Renal cortical epithelial cell (primary cell): ENCODE results near the gene GRIK4. TPM values are rescaled to one million over a fixed set of nuclear protein-coding genes. Genes with fewer than 3 reads are reported as not detected.
"Not testable (repeated sequence)": the region's sequence is repeated elsewhere in the genome, so short reads cannot be mapped to it uniquely, and the experiment has no call there.

Source experiments
- DNase-seq: peaks from one replicate; pipeline ENCODE4 v3.0.0-alpha.2; 2011; ENCODE audit warnings: low read depth
- total RNA-seq: library from RNA; depleted of rRNA; stranded (reverse); fragments of >200 nt; gene quantifications from 2 replicates; pipeline ENCODE4 v1.2.3, GENCODE V29; 2014

Gene GRIK4
- total RNA-seq, 1 donor from 2014 or later: under 0.01 TPM

DNA sequence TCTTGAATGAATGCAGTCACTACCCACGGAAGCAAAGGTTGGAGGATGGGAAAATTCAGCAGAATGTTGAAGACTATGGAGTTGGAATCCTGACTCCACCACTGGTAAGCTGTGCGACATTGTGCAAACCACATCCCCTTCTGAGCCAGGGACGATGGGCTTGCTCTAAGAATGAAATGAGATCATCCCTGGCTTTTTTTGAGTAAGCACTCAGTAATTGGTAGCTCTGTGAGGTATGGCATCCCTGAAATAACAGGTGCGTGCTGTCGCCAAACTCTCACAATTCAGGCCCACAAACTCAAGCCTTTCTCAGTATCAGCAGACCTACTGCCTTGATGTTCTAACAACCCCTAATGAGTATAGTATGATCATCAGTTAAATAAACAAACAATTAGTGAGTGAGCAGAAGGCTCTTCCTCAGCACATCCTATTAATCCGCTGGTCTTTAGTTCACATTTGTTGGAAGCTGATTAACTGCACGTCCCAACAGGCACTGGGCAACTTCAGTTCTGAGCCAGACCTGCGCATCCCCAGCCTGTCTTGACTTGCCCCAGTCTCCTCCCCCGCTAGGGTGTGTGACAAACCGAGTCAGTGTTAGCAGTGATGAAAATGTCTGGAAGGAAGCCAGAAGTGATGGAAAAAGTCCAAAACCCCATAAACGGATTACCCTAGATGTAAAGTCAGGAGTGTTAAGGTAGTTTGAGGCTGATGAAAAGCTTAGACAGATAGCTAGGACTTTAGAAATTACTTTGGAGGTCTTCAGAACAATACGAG lies 235.5 kb downstream of the GRIK4 start:
- no peak for DNase-seq

DNA sequence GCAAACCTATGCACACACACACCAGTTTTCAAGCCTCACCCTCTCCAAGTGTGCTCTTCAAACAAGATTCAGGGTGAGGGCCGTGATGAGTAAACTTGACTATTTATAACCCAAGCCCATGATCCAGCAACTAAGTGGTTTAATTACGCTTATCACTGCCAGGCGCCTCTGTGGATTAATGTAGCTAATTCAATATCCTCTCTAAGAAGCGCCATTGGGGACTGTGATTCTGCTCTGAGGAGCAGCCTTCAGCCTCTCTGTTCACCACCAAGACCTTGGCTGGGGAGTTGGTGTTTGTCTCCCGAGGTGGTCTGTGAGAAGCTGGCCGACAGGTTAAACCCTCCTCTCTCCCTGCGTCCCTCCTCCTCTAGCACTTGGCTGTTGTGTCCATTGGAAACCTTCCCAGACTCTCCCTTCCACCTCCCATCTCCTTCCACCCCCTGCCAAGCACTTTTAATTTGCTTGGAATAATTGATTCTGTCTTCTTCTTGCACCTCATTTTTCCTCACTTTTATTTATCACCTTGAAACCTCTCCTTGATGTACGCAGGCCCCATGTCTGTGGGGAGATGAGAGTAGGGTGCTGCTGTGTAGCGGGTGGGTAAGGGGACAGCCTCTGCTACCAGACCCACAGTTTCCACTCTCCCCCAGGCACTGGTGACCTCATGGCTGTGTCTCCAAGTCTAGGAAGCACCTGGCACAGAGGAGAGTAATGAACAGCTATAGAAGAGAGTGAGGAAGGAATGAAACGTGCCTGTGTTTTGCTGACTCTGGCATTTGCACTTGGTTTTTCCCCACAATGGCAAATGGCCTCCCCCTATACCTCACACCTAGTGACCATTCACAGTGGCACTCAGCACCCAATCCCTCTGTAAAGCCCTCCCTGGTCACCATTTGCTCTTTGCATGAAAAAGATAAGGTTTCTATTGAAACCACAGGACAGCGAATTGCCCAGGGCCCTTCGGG lies 236.6 kb downstream of the GRIK4 start:
- DNase-seq: no peak

DNA sequence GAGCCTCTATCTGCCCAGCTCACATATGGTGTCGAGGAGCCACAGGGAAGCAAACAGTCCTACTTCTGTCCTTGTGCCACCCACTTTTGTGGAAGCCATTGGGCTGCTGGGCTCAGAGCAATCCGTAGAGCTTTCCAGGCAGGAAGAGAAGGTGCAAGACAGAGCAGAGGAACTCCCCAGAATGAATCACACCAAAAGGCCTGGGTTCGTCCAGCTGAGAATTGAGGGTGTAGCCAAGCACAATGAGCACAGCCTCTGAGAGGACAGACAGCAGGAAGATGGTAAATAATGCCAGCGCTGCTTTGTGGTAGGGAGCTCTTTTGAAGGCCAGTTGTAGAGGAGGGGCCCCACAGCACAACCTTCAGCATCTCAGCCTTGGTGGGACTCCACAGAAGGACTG lies 237.8 kb downstream of the GRIK4 start:
- DNase-seq: no peak

DNA sequence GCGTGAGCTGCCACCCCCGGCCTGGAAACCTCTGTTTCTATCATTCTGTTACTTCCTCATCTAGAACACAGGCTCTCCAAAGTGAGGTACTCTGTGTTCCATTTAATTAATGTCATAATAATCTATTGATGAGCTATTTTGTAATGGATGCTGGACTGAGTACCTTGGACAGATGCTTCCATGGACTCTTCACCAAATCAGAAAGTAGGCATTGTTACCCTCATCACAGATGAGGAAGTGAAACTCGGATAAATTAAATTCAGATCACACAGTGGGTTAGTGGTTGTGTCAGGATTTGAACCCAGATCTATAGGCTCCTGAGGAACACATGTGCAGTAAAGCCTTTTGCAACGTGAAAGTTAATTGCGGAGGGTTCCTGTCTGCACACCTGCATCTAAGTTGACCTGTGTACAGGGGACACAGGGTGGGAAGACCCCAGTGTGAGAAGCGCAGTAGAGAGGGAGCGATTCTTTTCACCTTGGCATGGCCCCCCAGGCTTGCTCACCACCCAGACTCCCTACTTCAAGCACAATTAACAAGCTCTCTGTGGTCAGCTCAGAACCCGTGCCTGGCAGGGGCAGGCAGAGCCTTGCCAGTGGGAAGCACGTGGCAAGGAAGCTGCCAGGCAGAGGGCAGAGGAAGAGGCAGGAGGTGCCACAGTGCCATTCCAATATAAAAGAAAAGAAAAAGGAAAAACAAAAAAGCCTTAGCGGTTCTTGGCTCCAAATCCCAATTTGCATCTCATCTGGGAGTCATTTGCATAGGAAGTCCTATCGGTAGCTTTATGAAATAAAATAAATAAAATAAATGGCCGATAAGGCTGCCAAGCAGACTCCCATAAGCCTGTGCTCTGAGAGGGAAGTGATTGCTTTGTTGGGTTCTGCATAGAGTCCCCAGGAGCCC lies 239.3 kb downstream of the GRIK4 start:
- no peak for DNase-seq

DNA sequence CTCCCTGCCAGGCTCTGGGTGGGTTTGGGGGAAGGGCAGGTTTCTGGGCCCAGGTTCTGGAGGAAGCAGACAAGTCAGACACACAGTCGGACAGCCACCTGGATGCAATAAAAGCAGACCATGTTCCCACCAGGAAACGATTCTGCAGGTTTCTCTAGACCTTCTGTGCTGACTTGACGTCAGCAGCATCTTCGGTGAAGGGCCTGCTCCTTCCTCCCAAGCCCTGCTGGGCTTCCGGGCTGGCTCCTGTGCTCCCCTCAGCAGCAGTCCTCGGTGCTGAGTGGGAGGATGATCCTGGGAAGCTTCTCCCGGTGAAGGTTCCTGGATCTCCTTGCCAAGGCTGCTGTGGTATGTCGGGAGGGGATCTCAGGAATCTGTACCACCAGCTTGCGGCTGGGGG lies 240.0 kb downstream of the GRIK4 start:
- no peak for DNase-seq

DNA sequence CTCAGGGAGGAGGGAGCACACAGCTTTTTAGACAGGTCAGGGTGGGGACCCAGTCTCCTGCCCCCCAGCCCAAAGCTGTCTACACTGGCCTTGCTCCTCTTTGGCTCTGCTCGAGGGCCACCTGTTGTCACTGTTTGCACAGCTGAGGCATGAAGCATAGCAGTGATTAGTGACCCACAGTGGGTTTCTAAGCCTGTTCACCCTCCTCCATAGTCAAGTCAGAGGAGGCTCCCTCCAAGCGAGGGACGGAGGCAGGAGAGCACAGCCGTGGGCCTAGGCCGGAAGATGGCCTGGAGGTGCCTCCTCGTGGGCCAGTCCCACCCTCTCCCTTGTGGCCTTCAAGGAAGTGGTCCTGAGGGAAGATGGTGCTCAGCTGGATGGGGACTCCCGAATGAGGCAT lies 241.1 kb downstream of the GRIK4 start:
- no peak for DNase-seq

DNA sequence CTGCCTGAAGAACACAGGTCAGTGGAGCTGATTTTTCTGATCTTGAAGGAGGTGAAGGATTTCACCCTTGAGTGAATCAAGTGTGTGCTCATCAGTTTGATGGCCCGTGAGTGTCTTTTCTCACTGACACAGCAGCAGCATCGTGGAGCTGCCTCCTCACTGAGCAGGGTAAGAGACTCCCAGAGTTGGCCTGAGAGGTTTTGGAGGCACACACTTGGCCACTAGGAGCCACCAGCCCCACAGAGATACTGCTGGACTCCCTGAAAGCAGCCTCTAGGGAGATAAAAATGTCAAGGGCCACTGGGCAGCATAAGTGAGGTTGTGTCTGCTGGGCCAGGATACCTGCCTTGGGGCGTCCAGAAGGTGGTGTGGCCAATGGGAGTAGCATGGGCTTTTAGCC lies 245.4 kb downstream of the GRIK4 start:
- no peak for DNase-seq

DNA sequence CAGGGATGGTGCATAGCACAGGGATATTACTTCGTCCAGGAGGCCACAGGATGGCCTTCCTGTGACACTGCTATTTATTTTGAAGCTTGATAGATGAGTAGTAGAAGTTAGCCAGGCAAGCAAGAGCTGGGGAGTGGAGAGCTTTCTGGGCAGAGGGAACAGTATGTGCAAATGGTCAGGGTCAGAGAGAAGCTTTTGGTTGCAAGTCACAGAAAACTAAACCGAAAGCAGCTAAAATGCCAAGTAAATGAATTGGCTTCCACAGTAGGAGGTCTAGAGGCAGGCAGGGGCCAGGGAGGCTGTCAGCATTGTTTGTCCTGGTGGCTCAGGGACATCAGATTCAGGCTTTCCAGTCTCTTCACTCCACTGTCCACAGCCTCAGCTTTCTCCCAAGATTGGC lies 247.5 kb downstream of the GRIK4 start:
- no peak for DNase-seq

DNA sequence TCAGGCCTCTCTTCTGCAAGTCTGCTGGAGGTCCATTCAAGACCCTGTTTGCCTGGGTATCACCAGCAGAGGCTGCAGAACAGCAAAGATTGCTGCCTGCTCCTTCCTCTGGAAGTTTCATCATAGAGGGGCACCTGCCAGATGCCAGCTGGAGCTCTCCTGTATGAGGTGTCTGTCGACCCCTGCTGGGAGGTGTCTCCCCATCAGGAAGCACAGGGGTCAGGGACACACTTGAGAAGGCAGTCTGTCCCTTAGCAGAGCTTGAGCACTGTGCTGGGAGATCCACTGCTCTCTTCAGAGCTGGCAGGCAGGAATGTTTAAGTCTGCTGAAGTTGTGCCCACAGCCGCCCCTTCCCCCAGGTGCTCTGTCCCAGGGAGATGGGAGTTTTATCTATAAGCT lies 254.2 kb downstream of the GRIK4 start:
- not testable (repeated sequence) for DNase-seq

DNA sequence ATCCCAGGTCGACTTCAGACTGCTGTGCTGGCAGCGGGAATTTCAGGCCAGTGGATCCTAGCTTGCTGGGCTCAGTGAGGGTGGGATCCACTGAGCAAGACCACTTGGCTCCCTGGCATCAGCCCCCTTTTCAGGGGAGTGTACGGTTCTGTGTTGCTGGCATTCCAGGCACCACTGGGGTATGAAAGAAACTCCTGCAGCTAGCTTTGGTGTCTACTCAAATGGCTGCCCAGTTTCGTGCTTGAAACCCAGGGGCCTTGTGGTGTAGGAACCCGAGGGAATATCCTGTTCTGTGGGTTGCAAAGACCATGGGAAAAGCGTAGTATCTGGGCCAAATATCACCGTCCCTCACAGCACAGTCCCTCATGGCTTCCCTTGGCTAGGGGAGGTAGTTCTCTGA lies 254.8 kb downstream of the GRIK4 start:
- DNase-seq: no peak

DNA sequence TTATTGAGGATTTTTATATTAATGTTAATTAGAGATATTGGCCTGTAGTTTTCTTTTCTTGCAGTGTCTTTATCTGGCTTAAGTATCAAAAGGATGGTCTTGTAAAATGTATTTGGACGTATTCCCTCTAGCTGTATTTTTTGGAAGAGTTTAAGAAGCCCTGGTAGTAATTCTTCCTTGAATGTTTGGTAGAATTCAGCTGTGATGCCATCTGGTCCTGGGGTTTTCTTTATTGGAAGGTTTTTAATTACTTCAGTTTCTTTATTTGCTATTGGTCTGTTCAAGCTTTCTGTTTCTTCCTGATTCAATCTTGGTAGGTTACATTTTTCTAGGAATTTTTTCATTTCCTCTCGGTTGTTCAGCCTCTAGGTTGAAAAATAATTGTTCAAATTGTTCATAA lies 257.4 kb downstream of the GRIK4 start:
- DNase-seq: no peak

DNA sequence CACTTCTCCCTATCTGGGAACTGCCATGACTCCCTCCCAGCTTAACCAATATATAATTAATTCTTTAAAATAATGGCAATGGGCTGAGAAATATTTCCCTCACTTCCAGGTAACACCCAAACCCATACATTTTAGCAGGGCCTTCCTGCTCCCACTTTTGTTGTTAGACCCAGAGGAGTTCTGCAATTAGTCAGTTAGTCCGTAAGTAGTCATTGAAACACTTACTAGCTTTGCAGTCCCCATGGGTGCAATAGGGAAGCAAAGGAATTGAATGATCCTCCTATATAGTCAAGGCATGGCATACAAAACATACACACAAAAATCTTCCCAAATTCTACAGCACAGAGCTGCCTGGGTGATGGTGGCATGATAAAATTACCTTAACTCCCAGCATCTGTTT lies 258.4 kb downstream of the GRIK4 start:
- no peak for DNase-seq

DNA sequence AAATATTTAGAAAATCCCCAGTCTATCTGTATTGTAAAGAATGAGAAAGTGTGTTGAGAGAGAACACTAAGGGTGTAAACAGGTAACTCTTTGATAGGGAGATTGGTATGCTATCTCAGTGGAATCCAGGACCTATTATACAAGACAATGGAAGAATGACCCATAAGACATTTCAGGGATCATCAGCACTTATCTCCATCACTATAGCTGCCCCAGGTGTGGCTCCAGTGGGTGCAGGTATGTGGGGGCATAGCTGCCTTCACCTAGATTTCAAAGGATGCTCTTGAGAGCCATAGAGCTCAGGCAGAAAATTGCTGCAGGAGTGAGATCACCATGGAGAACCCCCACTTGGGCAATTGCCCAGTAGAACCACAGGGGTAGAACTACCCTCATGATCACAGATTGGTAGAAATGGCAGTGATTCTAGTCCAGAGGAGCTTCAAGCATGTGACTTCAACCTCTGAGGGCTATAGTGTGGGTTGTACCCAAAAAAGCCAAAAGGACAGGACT lies 260.1 kb downstream of the GRIK4 start:
- no peak for DNase-seq

DNA sequence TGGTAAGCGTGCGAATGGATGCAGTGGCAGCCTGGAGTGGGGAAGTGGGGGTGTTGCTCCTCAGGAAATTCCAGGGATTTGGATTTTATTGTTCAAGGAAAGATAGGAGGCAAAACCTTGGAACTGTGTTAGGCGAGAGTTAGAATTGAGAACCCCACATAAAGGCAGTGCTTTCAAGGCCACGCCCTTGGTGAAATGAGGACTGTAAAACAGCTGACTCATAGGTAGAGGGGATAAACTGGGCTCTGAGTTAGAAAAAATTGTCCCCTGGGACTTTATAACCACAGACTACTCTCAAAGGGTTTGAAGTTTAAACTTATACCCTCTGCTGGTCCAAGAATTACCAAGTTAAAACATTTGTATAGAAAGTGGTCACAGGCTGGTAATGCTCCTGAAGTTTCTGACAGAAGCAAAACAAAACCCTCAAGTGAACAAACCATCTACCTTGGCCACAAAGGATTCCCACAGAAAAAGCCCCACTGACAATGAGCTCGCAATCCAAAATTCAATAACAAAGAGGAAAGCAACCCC lies 262.0 kb downstream of the GRIK4 start:
- peak; percentile 6 for DNase-seq

DNA sequence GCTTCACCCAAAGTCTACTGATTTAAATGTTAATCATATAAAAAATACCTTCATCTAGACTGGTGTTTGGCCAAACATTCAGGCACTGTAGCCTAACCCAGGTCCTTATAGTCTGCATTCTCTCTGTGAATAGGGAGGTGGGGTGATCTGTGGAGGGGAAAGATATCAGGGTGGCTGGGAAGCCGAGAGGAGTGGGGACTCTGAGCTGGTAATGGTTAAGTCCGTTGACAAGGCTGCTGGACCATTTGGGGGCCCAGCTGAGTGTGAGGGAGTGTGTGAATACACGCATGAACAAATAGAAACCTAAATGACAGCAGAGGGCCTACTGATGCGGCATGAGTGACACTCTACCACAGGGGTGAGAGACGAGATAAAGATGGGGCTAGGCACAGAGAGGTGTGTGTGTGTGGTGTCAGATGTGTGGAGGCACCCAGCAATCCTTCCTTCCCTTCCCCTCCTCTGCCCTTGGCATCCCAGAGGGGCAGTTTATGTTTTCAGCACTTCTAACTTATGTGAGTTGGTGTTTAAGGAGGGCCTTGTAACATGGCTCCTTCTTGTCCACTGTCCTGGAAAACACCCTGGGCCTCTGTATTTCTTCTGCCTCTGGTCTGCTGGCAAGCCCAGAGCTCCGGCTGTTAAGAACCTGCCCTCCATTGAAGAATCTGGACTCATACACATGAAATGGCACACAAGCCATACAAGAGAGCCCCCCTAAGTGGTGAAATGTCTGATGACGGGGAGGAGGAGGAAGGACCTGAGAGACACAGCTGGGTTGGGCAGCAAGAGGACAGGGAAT lies 263.2 kb downstream of the GRIK4 start:
- no peak for DNase-seq

DNA sequence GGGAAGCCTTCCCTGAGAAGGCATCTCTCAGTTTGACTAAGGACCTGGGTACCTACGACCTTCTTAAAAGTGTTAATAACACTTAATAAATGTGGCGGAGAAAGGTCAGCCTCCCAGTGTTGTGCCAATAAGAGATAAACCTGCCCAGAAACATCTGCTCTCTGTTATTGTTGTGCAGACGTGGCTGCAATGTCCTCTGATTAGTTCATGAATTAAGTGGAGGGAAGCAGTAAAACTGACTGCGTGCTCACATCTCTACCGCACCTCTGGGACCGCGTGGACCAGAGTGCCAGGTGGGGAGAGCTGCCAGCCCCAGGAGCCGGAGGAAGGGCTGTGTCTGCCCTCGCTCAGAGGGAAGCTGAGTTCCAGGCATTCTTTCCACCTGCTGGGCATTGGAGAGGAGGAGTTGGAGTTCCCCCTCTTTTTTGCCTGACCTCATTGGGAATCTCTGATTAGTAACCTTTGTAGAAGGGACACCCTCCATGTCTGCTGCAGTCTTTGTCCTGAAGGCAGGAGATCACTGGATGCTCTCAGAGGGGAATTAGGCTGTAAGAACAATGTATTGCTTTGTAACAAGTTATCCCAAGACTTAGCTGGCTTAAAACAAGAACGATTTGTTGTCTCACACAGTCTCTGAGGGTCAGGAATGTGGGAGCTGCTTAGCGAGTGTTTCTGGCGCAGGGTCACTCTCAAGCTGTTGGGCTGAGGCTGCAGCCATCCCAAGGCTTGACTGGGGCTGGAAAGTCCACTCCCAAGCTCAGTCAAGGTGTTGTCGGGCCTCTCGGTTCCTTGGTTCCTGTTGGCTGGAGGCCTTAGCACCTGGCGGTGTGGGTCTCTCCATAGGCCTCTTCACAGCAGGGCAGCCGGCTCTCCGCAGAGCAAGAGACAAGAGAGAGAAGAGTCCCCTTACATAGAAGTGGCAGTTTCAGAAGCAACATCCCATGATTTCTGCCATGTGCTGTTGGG lies 264.7 kb downstream of the GRIK4 start:
- no peak for DNase-seq

DNA sequence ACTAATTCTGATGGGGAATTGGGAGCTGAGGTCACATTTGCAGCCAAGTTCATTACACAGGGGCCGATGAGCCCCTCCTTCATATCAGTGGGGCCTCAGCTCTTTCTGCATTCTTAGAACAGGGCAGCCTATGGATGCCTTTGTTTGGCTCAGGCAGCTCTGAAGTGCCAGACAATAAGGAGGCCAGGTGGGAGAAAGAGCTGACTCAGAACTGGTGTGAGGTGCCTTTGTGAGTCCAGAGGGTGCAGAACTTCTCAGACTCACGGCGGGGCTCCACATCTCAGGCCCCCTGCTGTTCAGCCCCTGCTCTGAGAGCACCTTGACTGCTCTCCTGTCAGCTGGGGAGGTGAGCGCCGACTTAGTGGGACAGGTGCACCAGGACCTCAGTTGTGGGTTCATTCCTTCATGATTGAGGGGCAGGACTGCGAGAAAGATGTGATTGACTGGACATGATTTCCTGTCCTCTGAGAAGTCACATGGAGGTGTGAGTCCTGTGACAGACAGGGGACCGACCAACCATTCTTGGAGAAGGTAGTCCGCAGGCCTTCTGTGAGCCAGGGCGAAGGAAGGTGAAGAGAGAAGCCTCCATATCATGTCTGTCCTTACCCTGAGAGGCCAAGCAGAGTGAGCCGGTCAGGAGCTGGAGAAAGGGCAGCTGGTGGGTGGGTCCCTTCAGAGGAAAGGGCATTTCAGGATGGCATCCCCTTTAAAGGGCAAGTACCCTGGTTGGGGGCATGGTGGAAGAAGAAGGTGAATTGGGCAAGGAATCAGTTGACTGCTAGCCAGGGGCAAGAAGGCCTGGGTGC lies 267.3 kb downstream of the GRIK4 start:
- DNase-seq: no peak

DNA sequence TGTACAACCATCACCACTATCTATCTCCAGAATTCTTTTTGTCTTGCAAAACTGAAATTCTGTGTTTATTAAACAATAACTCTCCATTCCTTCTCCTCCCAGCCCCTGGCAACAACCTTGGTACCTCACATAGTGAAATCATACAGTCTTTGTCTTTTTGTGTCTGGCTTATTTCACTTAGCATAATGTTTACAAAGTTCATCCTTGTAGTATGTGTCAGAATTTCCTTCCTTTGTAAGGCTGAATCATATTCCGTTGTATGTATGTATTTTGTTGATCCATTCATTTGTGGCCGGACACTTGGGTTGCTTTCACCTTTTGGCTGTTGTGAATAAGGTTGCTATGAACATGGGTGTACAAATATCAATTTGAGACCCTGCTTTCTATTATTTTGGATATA lies 268.7 kb downstream of the GRIK4 start:
- no peak for DNase-seq
